T-helper 2 cell (primary cell): ENCODE data around the gene NEK7.
A peak's percentile ranks its signal among the peaks of the same experiment; 100 is the strongest.

Source experiments
- DNase-seq, 5 experiments: peaks; one replicate each; pipeline versions ENCODE4 v3.0.0 to v3.0.0-alpha.2; 2012 to 2022

NEK7 gene

GRCh38 chr1:198261886-198262285 is 105.1 kb downstream of the NEK7 start:
- DNase-seq = no peak

- no peak for DNase-seq
Measured at GRCh38 chr1:198263186-198263585, 106.4 kb downstream of the NEK7 start.

DNA sequence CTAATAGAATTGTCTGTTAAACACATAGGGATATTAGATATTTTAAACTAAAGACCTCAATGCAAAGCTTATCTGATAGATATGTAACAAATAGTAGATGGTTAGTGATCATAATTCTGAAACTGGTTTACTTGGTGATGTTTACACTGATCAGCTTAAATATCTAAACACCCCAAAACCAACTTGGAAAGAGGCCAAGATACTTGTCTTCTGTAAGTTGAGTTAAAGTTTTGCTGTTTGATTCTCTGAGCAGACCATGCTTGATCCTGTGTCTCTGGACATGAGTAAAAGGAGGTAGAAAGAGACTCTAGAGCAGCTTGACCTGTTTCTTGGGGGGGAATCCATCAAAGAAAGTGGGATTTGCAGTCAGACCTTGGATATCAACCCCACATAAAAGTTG is 107.5 kb downstream of the NEK7 start:
- peak in 1 of 5 experiments; percentile 74 for DNase-seq

DNA sequence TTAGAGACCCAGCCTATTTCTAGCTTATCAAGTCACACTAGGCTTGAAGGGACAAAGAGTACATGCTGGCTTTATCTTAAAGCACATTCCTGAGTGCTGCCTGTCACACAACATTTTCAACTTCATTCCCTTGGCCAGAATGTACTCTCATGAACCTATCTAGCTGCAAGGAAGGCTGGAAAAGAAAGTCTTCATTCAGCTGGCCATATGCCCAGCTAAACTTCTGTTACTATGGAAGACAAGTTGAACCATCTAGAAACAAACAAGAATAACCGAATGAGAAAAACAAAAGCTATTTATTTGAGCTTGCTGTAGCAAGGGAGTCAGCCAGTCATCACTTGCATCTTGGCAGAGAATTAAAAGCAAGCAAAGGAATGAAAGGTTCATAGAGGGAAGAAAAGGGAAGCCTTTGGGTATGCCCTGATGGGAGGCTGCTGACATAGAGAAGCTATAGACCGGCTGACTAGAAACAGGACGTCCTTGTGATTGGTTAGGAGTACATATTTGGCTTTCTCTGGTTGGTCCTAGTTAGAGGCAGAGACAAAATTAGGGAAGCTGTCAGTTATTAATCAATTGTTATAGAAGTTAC is 108.4 kb downstream of the NEK7 start:
- no peak for DNase-seq

DNA sequence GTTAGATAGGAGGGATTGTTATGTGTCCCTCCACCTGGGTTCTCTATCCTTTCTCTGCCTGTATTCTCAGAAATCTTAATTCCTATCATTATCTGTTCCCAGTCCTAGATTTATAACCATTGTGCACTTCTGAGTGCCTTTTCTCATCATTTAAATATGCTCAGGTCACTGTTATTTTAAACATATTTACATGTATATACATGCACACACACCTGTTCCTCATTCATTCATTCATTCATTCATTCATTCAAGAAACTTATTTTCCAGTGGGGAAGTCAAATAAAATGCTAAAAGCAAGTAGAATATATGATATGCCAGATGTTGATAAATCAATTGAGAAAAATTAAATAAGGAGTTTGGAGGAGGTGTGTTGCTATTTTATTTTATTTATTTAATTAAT is 110.3 kb downstream of the NEK7 start:
- no peak for DNase-seq

- no peak for DNase-seq
Measured at GRCh38 chr1:198267921-198268320, 111.1 kb downstream of the NEK7 start.

- no peak for DNase-seq
Measured at GRCh38 chr1:198268784-198269645, 112.2 kb downstream of the NEK7 start.

DNA sequence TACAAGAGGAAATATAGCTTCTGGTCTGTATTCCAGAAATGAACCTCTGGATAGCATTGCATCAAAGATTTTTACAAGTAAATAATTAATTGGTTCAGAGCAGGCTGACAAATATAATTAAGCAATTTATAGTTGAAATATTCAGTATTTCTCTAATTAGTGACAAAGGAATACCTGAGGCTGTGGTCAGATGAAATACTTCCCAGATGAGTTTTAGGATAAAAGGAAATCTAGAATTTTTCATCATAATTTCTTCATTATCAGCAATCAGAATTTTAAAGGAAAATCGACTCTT is 112.8 kb downstream of the NEK7 start:
- DNase-seq = no peak

- DNase-seq = no peak
Measured at GRCh38 chr1:198270273-198270828, 113.6 kb downstream of the NEK7 start.

- no peak for DNase-seq
Measured at GRCh38 chr1:198271467-198271866, 114.7 kb downstream of the NEK7 start.

DNA sequence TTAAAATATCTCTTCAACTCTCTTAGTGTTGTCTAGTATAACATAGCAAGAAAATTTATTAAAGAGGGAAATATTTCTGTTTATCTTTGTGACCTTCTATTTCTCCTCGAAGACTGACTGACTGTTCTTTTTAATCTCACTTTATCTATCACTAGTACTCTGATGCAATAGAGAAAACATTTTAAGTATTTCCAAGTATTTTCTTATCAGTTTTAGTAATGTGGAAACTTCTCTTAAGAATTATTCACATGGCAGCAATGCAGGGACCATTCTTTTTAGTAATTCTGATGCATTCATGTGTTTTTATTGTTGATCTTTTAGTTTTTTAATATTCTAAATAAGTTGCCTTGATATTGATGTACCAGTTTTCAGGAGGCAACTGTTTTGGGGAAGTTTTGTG is 115.7 kb downstream of the NEK7 start:
- DNase-seq = no peak

GRCh38 chr1:198273748-198274295 is 117.0 kb downstream of the NEK7 start:
- no peak for DNase-seq

DNA sequence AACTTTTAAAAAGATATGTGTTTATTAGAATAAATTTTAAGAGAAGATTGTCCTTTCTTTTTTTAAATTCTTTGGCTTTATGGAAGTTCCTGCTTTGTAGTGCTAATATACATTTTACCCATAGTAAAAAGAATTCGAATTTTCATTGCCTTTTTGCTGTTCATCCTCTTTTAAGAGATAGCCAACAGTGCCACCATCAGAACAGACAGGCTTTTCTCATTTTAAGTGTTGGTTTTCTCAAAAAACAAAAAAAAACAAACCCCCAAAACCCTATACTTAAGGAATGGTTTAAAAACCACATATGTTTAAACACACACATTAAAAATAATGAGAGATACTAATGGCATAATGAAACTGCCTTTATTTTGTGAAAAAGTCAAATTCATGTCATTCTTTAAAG is 118.8 kb downstream of the NEK7 start:
- DNase-seq = no peak

GRCh38 chr1:198276241-198276640 is 119.4 kb downstream of the NEK7 start:
- no peak for DNase-seq

- no peak for DNase-seq
Measured at GRCh38 chr1:198278943-198279342, 122.1 kb downstream of the NEK7 start.

DNA sequence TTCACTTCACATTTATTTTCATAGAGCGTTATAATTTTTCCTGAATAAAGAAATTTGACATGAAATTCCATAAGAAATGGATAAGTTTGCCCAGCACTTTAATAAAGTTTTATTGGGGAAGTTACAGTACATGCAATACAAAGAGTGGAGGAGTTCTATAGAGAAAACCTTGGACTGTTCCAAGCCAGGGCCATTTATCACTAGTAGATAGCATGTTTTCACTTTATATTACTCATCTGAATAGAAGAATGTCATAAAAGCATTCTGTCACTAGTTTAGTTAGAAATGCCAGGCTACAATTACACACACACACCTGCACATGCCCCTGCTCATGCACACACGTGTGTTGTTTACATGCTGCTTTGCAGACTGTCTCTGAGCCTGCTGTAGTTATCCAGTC is 123.3 kb downstream of the NEK7 start:
- no peak for DNase-seq

- DNase-seq = no peak
Measured at GRCh38 chr1:198281911-198282310, 125.1 kb downstream of the NEK7 start.

- DNase-seq = peak in 1 of 5 experiments; percentile 69
Measured at GRCh38 chr1:198283222-198283621, 126.4 kb downstream of the NEK7 start.

GRCh38 chr1:198287916-198288315 is 131.1 kb downstream of the NEK7 start:
- DNase-seq = no peak

DNA sequence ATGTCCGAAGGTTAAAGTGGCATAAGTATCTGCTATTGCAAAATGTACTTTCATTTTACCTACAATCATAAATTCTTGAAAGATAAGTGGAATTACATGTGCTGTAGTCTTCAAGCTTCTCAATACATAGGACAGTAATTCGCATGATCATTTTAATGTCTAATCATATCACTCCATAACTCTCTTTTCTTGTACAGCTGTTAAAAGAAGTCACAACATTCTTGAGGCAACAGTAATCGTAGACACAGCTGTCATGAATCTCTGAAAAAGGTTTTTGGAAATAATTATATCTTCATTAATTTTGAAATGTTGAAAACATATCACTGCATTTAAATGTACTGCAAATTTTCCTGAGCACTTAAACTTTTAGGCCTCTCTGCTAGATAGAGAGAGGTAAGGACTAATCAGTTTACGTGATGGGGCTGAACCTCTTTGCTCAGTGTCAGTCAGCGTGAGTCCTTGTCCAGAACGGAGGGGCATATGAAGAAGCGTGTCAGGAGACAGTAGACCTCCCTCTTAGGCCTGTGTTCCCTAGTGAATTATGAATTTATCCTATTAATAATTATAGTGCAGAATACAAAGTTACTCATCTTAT is 133.4 kb downstream of the NEK7 start:
- no peak for DNase-seq

DNA sequence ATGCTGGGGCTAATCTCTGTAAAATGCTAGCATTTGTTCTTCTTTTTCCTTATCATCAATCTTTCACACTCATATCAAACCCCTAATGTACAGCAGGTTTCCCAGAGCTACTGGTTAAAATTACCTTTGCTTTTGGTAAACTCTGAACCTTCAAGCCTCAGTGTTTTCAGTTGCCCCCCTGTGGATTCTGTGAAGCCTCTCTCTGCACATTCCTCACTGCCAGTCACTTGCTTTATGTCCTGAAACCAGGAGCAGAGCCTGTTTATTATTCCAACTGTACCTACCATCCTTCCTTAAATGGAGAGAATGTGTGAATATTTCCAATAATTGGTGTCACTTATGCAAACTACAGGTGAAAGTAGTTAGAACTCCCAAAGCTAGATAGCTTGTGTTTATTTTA is 134.2 kb downstream of the NEK7 start:
- peak in 1 of 5 experiments; percentile 30 for DNase-seq

GRCh38 chr1:198291924-198292323 is 135.1 kb downstream of the NEK7 start:
- DNase-seq = no peak

- DNase-seq = no peak
Measured at GRCh38 chr1:198295225-198295624, 138.4 kb downstream of the NEK7 start.

GRCh38 chr1:198295971-198296370 is 139.2 kb downstream of the NEK7 start:
- no peak for DNase-seq
